ENCODE data around the gene XRCC3. TPM values are rescaled to one million over a fixed set of nuclear protein-coding genes. Genes with fewer than 3 reads are reported as not detected.

XRCC3 gene
- total and polyA plus RNA-seq, 7 experiments from 2014 or later = 5.1 to 38.9 (median 10.2) TPM

DNA sequence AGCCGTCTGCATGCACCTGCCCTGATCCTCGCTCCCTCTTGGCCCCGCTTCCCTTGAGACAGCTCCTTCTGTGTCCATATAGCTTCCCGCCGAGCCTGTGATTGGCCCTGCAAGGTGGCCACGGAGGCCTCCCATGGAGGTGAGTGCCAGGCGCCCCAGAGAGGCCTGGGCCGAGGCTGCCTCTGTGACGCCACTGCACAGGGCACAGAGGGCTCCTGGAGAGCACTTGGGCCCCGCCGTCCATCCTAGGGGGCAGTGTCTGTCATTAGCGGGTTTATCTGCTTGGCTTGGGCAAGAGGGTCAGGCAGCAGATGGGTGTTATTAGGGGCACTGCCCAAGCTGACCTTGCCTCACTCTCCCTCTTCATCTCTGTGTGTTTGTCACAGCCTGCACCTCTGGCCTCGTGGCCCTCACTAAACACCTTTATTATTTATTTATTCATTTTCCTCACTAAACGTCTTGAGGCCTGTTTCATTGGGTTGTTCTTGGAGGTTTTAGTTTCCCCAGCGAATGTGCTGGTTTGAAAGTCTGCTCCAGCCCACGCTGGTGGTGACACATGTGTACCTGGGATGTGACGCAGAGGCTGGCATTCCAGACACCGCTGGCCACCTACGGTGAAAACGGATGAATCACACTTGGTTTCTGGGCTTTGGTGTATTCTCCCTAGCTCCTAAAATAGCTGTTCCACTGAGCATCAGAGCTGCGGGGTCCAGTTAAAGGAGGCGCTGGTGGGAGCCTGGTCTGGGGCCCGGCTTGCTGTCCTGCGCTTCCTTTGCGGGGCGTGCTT, 6.3 kb upstream of the XRCC3 start:
- DNase-seq = no peak
- ChIA-PET CTCF (no interaction called here), POLR2A (no interaction called here)
- H3K27me3 Mint-ChIP-seq = no peaks in the 10 kb centered on the region
- Histone ChIP-seq H3K9me3 (ENCODE audit: control insufficient read depth in 2 of 3, low read length in 3 of 3) (no peaks in the 10 kb centered on the region), H3K27me3 (ENCODE audit: control insufficient read depth in 2 of 2, insufficient read depth in 2 of 2, low read length in 2 of 2) (no peaks in the 10 kb centered on the region), H3K4me3 (ENCODE audit: low read length) (no peak overlapping the region), H3K27ac (ENCODE audit: low read depth, low read length) (no peak overlapping the region), H3K4me1 (ENCODE audit: control insufficient read depth in 2 of 2, insufficient read depth in 2 of 2, low read length in 2 of 2) (peaks cover 5% of the 10 kb centered on the region in 2 donors), H3K36me3 (ENCODE audit: control insufficient read depth in 2 of 3, insufficient read depth in 3 of 3, low read length in 3 of 3) (peaks cover 0 to 12% (median 0%) of the 10 kb centered on the region in 3 experiments)
- no peak for ATAC-seq
- no peaks in the 10 kb centered on the region for H3K9me3 Mint-ChIP-seq
- H3K4me3 Mint-ChIP-seq = no peak overlapping the region
- peaks cover 25 to 43% (median 38%) of the 10 kb centered on the region in 7 donors for H3K4me1 Mint-ChIP-seq
- H3K27ac Mint-ChIP-seq = no peak overlapping the region
- intact Hi-C loops (cut with micrococcal nuclease) = no loop called here
- peaks cover 0 to 2% (median 0%) of the 10 kb centered on the region in 5 donors for H3K36me3 Mint-ChIP-seq

DNA sequence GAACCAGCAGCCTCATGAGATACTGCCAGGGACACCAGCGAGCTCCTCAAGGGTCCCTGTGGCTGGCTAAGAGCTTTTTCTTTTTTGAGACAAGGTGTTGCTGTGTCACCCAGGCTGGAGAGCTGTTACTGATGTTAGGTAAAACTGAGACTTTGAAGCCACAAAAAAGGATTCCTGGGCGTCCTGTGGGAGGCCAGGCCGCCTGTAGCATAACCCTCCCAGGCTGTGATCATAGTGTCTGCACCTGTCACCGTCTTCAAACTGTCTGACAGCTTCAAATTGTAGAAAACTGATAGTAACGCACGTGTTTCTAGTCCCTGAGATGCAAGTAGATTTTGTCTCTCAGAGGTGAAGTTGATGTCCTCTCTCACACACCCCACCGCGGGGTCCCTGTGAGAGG, 4.5 kb upstream of the XRCC3 start:
- ATAC-seq = no peak
- intact Hi-C loops (cut with micrococcal nuclease) = loop anchor here (5.0 to 10.0 kb wide), 3 partner anchors 128 to 945 kb away; partner anchors contain the start of genes CKB (in 1 of the 2), PPP1R13B (in 1 of the 2) and TRAF3 (in 1 of the 2)
- peaks cover 0 to 4% (median 0%) of the 10 kb centered on the region in 11 donors for H3K9me3 Mint-ChIP-seq
- H3K27me3 ChIP-seq (ENCODE audit: control insufficient read depth in 2 of 2, insufficient read depth in 2 of 2, low read length in 2 of 2) = no peaks in the 10 kb centered on the region
- peaks cover 0 to 2% (median 0%) of the 10 kb centered on the region in 5 donors for H3K27me3 Mint-ChIP-seq
- ChIA-PET POLR2A (no interaction called here), CTCF (interaction anchor here (0.8 kb wide), 1 partner anchor 39 kb away, joined by 3 read pairs; no protein-coding TSS in a partner anchor)
- peak overlapping the region in 4 of 10 donors; percentile 18 to 41 (median 30) for H3K4me3 Mint-ChIP-seq
- H3K27ac ChIP-seq (ENCODE audit: low read depth, low read length) = no peak overlapping the region
- peaks cover 0 to 5% (median 0%) of the 10 kb centered on the region in 5 donors for H3K36me3 Mint-ChIP-seq
- H3K36me3 ChIP-seq (ENCODE audit: control insufficient read depth in 2 of 3, insufficient read depth in 3 of 3, low read length in 3 of 3) = no peaks in the 10 kb centered on the region
- H3K4me3 ChIP-seq (ENCODE audit: low read length) = no peak overlapping the region
- peaks cover 8% of the 10 kb centered on the region in 2 donors for H3K4me1 ChIP-seq (ENCODE audit: control insufficient read depth in 2 of 2, insufficient read depth in 2 of 2, low read length in 2 of 2)
- peak overlapping the region in 4 of 9 donors; percentile 23 to 85 (median 58) for H3K27ac Mint-ChIP-seq
- DNase-seq = no peak
- H3K4me1 Mint-ChIP-seq = peaks cover 28 to 50% (median 43%) of the 10 kb centered on the region in 7 donors
- H3K9me3 ChIP-seq (ENCODE audit: control insufficient read depth in 2 of 3, low read length in 3 of 3) = no peaks in the 10 kb centered on the region

DNA sequence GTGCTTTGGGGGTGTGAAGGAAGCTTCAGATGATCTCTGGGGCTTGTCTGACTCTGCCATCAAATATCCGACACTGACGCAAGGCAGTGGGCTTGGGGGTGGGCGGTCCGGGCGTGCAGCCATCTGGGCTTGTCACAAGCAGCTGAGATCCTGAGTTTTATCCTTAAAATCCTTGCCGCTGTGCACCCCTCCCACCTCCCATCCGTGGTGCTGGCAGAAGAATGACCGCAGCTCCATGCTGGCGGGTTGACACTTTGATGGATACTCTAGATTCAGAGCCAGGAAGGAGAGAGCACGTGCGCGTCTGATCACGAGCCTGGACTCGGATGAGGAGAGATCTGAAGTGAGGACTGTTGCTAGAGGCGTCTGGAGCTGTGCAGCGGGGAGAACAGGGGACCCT, 3.3 kb upstream of the XRCC3 start:
- CTCF ChIA-PET = interaction anchor here (0.5 to 0.6 kb wide), 2 partner anchors 46 to 200 kb away, joined by 3 read pairs; no protein-coding TSS in a partner anchor

DNA sequence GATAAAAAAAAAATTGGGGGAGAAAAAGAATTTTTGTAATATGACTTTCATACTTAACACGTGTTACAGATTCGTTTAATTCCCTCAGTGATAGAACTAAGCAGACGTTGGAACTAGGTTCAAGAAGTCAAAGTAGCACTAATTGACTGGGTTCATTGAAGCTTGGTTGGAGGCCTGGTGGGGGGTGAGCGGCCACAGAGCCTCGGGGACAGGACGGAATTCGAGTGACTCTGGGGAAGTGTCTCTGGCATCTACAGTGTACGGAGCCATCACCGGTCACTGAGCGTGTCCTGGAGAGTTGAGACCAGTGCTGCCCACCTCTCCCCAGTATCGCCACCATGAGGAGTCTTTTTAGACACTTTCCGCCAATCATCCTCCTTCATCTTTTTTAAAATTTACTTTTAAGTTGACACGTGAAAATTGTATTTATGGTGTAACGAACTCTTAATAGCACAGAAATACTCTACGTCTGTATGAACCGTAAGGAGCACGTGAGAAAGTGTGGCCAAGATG, 1.7 kb upstream of the XRCC3 start:
- Histone ChIP-seq H3K9me3 (ENCODE audit: control insufficient read depth in 2 of 3, low read length in 3 of 3) (no peaks in the 10 kb centered on the region), H3K27ac (ENCODE audit: low read depth, low read length) (no peak overlapping the region), H3K36me3 (ENCODE audit: control insufficient read depth in 2 of 3, insufficient read depth in 3 of 3, low read length in 3 of 3) (no peaks in the 10 kb centered on the region), H3K4me3 (ENCODE audit: low read length) (peak overlapping the region; percentile 43), H3K27me3 (ENCODE audit: control insufficient read depth in 2 of 2, insufficient read depth in 2 of 2, low read length in 2 of 2) (no peaks in the 10 kb centered on the region), H3K4me1 (ENCODE audit: control insufficient read depth in 2 of 2, insufficient read depth in 2 of 2, low read length in 2 of 2) (peaks cover 8 to 13% of the 10 kb centered on the region in 2 donors)
- peaks cover 0 to 5% (median 0%) of the 10 kb centered on the region in 5 donors for H3K36me3 Mint-ChIP-seq
- POLR2A ChIA-PET = no interaction called here
- DNase-seq (no peak), ATAC-seq (no peak)
- H3K27ac Mint-ChIP-seq = peak overlapping the region in 7 of 9 donors; percentile 9 to 63 (median 26)
- CTCF ChIA-PET = no interaction called here
- intact Hi-C loops (cut with micrococcal nuclease) = loop anchor here (5.0 to 10.0 kb wide), 3 partner anchors 130 to 942 kb away; partner anchors contain the start of genes CKB (in 1 of the 2), PPP1R13B (in 1 of the 2) and TRAF3 (in 1 of the 2)
- H3K4me1 Mint-ChIP-seq = peaks cover 41 to 69% (median 54%) of the 10 kb centered on the region in 7 donors
- peaks cover 0 to 2% (median 0%) of the 10 kb centered on the region in 5 donors for H3K27me3 Mint-ChIP-seq
- peaks cover 0 to 4% (median 0%) of the 10 kb centered on the region in 11 donors for H3K9me3 Mint-ChIP-seq
- peak overlapping the region; percentile 61 to 95 (median 82) for H3K4me3 Mint-ChIP-seq

More for the DNA sequence above, 3.3 kb upstream of the XRCC3 start:
- Mint-ChIP-seq H3K36me3 (peaks cover 0 to 5% (median 0%) of the 10 kb centered on the region in 5 donors), H3K27ac (peak overlapping the region in 3 of 9 donors; percentile 24 to 74 (median 38)), H3K27me3 (peaks cover 0 to 2% (median 0%) of the 10 kb centered on the region in 5 donors), H3K4me1 (peaks cover 35 to 57% (median 48%) of the 10 kb centered on the region in 7 donors), H3K9me3 (peaks cover 0 to 4% (median 0%) of the 10 kb centered on the region in 11 donors), H3K4me3 (peak overlapping the region in 5 of 10 donors; percentile 8 to 71 (median 48))
- DNase-seq (no peak), ATAC-seq (no peak)
- POLR2A ChIA-PET = no interaction called here
- H3K36me3 ChIP-seq (ENCODE audit: control insufficient read depth in 2 of 3, insufficient read depth in 3 of 3, low read length in 3 of 3) = no peaks in the 10 kb centered on the region
- no peak overlapping the region for H3K4me3 ChIP-seq (ENCODE audit: low read length)
- intact Hi-C loops (cut with micrococcal nuclease) = loop anchor here (5.0 to 10.0 kb wide), 3 partner anchors 129 to 944 kb away; partner anchors contain the start of genes CKB (in 1 of the 2), PPP1R13B (in 1 of the 2) and TRAF3 (in 1 of the 2)
- H3K4me1 ChIP-seq (ENCODE audit: control insufficient read depth in 2 of 2, insufficient read depth in 2 of 2, low read length in 2 of 2) = peaks cover 8 to 13% of the 10 kb centered on the region in 2 donors
- no peaks in the 10 kb centered on the region for H3K9me3 ChIP-seq (ENCODE audit: control insufficient read depth in 2 of 3, low read length in 3 of 3)
- H3K27ac ChIP-seq (ENCODE audit: low read depth, low read length) = no peak overlapping the region
- H3K27me3 ChIP-seq (ENCODE audit: control insufficient read depth in 2 of 2, insufficient read depth in 2 of 2, low read length in 2 of 2) = no peaks in the 10 kb centered on the region

DNA sequence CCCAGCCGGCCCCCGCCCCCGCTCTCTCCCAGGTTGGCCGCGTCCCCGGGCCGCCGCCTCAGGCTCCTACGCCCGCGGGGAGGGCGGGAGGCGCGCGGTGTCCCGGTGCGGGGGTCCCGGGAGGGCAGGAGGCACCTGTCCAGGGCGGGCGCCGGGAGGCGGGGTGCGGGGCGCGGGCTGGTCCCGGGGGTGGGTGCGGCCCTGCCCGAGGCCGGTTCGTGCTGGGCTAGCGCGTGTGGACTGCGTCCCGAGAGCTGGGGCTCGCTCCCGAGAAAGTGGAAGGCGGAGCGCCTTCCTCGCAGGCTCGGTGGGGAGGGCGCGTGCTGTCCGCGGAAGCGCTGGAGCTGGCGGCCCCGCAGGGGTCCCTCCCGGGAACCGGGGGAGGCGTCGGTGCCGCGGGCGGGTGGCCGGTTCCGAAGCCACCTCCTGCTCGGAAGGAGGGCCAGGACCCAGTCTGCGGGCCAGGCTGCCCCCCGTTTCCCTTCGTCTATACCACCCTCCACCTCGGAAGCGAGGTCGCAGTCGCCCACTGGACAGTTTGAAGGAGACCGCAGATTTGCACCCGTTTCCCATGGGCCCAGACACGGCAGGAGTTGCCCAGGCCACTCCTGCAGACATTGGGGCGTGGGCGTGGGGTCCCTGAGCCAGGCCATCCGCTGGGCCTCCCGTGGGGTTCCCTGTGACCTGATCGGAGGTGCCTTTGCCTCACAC, 995 bp upstream of the XRCC3 start:
- Mint-ChIP-seq H3K4me1 (peaks cover 41 to 69% (median 54%) of the 10 kb centered on the region in 7 donors), H3K9me3 (peaks cover 0 to 4% (median 0%) of the 10 kb centered on the region in 11 donors), H3K27ac (no peak overlapping the region), H3K36me3 (peaks cover 0 to 5% (median 0%) of the 10 kb centered on the region in 5 donors), H3K27me3 (peaks cover 0 to 2% (median 0%) of the 10 kb centered on the region in 5 donors), H3K4me3 (peak overlapping the region; percentile 61 to 98 (median 84))
- Histone ChIP-seq H3K9me3 (ENCODE audit: control insufficient read depth in 2 of 3, low read length in 3 of 3) (no peaks in the 10 kb centered on the region), H3K27me3 (ENCODE audit: control insufficient read depth in 2 of 2, insufficient read depth in 2 of 2, low read length in 2 of 2) (no peaks in the 10 kb centered on the region), H3K4me3 (ENCODE audit: low read length) (peak overlapping the region; percentile 43), H3K27ac (ENCODE audit: low read depth, low read length) (peak overlapping the region; percentile 64), H3K4me1 (ENCODE audit: control insufficient read depth in 2 of 2, insufficient read depth in 2 of 2, low read length in 2 of 2) (peaks cover 8 to 13% of the 10 kb centered on the region in 2 donors), H3K36me3 (ENCODE audit: control insufficient read depth in 2 of 3, insufficient read depth in 3 of 3, low read length in 3 of 3) (no peaks in the 10 kb centered on the region)
- DNase-seq = peak in 2 of 9 donors; percentile 18 to 21
- POLR2A ChIA-PET = interaction anchor here (0.5 to 1.2 kb wide), 4 partner anchors 31 to 1897 kb away, joined by 3 to 5 read pairs (median 3); partner anchors contain the start of gene KLC1
- intact Hi-C loops (cut with micrococcal nuclease) = loop anchor here (5.0 to 10.0 kb wide), 3 partner anchors 131 to 941 kb away; partner anchors contain the start of genes CKB (in 1 of the 2), PPP1R13B (in 1 of the 2) and TRAF3 (in 1 of the 2)
- CTCF ChIA-PET = no interaction called here
- no peak for ATAC-seq
